ENCODE results near the gene MYBPC1.

MYBPC1 gene

DNA sequence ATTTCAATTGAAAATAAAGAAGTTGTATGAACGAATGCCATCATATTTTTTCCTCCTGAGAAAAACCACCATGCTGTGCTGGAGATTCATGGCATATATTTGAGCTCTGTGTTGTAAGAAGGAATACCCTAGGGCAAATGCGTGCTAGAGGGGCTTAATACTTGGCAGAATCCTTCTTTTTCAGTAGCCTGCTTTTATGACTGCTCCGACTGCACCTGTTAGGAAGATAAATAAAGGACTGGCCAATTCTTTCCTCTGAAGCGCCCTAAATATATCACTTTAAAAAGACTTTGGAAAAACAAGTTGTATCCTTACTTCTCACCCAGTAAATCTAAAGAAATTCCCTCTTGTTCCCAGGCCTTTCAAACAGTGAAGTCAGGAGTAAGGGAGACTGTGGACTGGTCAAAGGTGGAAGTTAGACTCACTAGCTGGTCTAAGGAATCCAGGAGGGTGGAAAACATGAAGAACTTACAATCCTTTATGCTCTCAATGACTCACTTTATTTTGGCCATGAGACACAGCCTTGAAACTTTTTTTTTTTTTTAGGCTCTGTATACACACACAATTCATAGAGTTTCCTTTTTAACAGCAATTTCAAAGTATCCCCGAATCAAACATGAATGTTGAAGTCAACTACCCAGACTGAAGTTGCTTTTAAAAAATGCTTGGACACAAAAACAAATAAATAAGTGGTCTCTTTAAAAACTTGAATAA lies 5.2 kb downstream of the MYBPC1 start:
- DNase-seq, result no peak

DNA sequence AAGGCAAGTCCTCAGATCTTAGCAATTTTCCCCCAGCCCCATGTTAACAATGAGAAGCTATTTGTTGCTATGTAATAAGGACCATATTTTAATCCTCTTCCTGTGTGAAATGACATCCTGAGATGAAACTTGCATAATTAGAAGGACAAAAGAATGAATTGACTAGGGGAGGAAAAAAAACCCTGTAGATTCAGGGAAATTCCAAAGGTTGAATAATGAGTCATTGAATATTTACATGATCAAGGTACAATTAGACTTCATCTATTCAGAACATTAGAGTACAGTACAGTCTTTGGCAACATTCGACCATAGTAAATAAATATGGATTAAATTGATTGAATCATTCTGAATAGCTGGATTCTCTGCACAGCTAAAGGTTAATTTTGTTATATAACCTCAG lies 9.4 kb downstream of the MYBPC1 start:
- DNase-seq, result no peak

DNA sequence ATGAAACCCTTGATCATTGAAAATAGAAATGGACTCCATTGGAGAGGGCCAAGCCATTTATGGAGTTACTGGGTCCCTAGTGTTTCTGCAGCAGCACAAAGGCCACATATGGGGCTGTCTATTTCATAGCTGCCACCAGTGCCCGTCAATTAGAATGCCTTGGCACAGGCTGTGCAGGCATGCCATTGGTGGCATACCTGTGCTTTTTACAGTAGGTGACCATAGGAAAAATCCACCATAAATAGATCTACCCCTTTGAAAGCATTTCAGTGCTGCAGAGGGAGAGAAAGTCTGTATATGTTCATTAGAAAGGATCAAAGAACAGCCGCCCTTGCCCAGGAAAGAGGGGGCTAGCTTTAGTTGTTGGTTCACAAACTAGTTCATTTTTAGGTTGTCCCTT lies 13.1 kb downstream of the MYBPC1 start:
- DNase-seq, result no peak

DNA sequence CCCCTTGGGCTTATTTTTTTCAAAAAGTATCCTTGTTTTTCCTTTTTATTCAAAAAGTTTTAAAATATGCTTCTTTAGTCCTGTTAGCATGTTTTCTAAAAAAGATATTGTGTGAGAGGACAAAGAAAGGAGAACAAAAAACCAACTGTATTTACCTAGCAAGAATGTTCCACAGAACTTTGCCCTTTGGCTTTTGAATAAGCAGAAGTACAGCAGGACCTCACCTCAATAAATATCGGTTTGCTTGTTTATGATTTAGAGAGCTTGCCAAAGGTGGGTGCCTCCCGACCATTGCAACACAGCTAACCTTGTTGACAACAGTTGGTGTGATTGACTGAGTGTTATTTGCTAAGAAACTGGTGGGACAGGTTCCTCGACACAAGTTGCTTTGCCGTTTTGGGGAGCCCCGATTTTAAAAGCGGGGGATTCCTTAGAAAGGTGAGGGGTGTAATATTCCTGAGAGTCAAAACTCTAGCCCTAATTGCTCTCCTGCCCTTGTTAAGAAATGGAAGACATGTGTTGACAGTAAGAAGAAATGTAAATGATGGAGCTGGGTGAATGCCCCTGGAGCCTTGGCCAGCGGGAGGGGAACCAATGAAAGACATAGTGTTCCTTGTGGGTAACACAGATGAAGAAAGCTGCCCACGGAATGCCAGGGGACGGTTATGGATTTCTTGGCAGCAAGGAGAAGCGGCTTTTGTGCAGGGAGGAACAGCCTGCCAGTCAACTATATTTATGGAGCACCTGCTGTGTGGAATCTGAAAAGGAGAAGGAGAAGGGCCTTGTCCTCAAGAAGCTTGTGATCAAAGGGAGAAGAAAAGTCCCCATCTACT lies 13.7 kb downstream of the MYBPC1 start:
- DNase-seq, result no peak

DNA sequence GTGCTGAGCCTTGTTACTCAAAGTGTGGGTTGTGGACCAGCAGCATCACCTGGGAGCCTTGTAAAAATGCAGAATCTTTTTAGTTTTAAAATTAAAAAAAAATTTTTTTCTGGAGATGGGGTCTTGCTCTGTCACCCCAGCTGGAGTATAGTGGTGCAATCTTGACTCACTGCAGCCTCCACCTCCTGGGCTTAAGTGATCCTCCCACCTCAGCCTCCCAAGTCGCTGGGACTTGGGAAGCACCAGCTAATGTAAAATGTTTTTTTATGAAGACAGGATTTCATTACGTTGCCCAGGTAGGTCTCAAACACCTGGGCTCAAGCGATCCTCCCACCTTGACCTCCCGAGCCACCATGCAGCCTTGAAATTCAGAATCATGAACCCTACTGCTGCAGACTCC lies 14.4 kb downstream of the MYBPC1 start:
- DNase-seq, result no peak

DNA sequence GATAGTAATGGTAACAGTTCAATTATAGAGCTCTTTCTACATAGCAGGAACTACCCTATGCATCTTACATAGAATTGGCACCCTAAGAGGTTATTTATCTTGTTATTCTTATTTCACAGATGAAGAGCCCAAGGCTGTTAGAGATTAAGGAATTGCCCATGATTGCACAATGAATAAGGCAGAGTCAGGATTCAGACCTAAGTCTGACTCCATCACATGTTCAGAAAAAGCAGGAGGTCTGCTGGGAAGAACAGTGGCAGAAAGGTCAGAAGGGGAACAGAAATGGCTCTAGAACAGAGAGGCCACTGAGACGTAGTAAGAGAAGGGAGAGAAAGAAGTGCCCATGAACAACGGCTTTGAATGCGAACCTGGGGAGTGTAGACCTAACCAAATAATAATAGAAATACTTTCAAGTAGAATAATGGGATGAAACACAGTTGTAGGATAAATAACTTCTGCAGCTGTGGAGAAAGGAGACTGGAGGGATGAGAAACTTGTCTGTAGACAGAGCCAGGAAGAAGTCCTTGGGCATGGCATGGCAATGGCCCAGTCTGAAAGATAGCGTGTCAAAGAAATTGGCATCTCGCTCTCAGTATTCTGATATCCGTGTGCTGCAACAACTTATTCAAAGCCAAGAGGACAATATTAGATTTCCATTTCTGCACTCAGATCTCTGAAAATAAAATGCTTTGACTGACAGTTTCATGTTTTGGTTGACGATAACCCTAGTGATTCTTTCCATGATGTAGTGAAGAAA lies 17.6 kb downstream of the MYBPC1 start:
- DNase-seq, result no peak

DNA sequence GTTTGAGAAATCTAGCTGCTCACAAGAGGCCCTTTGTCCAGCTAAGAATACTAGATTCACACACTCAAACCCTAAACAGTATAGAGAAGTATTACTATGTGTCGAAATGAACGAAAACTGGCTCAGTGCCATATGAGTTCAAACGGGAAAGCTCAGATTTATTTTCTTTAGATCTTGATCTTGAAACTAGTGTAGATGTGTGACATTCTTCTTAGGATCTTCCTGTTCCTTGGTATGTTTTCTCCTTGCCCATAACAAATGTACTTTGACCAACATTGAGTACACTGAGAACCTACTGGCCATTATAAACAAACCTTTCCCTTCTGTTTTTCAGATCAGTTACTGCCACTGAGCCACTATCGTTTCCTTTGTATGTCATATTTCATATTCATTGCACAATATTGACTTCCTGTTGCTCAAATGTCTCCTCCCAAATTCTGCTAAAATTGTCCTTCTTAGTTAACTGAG lies 21.3 kb downstream of the MYBPC1 start:
- DNase-seq, result no peak

DNA sequence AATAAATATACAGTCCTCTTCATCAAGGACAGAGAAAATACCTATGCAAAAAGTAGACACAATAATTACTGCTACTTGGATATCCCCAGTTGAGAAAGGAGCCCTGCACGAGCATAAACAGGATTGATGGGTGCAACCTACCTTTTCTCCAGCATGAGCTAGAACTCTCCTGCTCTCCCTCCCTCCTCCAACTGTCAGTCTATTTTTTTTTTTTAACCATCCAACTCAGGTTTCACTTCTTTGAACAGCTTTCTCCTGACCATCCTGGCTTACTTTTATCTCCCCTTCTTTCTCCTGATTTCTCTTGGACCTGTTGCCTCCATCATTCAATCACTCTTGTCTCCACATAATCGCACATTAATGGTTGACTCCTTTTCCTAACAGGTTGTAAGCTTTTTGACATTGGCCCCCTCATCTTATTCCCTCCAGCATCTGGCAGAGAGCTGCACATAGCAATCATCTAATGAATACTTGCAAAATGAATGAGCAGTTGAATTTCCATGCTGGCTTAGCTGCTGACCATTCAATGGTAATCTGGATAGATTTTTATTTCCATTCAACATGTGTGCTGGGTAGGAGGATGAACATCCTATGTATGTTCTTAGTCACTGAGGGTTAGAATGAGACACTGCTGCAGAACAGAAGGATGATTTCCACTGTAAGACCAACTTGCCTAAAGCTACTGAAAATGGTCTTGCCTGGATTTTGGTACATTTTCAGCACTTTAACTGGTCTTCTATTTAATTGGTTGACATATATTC lies 24.4 kb downstream of the MYBPC1 start:
- no peak for DNase-seq

DNA sequence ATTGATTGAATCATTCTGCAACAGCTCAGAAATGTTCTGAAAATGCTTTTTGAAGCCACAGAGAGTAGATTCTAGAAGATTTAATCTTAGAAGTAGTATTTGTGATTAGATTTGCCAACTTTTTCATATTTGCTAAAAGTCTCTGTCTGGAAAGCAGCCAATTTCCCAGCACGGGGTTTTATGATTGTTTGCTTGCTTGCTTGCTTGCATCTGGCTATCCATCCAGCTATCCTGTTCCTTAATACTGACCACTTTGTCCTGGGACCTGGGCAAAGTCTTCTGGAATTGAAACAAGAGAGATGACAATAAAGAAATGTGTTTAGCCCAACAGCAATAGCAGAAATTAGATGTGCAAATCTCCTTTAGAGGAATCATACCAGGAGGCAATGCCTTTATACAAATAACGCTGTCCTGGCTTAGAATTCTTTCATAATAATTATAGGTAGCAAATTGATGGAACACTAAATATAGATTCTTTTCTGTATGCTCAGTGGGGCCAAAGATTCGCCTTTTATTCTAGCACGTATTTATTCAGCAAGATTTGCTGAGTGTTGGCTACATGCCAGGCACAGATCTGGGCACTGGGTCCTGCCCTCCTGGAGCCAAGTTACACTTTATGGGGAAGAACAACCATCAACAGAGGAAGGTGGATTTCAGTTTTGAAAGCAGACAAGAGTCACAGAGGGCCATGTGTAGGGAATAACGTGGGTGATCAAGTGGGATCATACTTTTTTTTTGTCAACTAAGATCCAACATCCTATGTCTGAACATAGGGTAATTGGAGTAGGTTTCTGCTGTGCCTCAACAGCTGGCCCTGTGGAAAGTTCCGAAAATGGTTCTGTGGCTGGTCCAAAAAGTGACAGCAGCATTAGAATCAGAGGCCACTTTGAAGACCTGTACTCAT lies 25.3 kb downstream of the MYBPC1 start:
- no peak for DNase-seq

DNA sequence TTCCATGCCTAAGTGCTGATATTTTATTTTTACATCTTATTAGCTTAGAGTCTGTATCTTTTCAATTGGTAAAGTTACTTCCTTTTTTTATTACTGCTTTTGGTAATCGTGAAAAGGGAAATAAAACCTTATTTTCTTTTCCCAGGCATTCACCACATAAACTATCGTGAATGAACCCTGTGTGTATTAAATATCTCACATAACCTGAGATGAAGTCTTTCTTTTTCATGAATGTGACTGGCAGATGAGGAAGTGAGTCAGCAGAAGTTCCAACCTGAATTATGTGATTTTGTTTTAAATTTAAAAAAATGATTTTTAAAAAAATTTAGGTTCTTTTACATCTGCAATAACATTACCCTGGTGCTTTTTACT lies 26.0 kb downstream of the MYBPC1 start:
- no peak for DNase-seq

DNA sequence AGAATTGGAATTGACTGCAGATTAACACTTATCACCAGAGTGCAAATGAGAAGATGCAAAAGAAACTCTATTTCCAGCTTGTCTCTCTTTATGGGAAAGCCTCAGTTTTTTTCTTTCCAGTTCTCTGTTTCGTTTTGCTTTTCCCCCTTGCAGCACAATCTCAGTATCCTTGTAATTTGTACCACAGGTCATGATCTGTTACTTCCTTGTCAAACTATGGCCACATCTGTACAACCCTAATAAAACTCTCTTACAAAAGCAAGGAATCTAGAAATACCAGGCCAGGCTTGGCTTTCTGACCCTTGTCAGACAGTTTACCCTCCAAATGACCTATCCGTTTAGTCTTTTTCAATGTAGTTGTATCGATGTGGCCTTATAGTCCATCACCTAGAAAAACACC lies 33.9 kb downstream of the MYBPC1 start:
- no peak for DNase-seq

DNA sequence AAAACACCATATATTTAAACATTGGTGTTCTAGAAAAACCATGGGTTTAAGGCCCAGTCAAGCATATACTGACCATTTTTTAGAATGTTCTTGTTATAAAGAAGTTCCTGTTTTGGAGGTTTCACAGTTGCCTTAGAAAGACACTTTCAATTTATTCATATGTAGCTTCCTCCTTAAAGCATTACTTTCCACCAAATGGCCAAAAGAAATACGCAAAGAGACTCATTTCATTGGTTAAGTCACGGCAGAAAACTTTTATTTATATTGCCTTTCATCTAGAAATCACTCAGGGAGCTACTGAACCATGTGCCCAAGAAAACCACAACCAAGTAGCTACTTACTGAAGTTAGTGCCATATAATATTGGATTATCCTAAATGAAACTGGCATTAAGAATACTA lies 40.0 kb downstream of the MYBPC1 start:
- no peak for DNase-seq

DNA sequence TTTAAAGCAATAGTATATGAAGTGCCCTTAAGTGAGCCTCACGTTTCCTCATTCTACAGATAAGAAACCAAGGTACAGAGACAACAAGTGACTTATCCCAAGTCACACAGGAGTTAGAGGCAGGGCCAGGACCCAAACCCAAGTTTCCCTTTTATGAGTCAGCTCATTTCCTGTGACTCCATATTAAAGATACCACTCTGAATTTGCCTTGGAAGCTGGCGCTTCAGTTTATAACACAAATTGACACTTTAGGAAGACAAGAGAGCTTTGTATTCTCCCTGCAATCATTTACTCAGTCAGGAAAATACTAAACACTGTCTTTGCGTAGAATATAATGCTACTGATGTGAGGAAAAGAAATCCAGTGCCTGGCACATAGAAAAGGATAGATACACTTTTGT lies 43.2 kb downstream of the MYBPC1 start:
- DNase-seq, result no peak

DNA sequence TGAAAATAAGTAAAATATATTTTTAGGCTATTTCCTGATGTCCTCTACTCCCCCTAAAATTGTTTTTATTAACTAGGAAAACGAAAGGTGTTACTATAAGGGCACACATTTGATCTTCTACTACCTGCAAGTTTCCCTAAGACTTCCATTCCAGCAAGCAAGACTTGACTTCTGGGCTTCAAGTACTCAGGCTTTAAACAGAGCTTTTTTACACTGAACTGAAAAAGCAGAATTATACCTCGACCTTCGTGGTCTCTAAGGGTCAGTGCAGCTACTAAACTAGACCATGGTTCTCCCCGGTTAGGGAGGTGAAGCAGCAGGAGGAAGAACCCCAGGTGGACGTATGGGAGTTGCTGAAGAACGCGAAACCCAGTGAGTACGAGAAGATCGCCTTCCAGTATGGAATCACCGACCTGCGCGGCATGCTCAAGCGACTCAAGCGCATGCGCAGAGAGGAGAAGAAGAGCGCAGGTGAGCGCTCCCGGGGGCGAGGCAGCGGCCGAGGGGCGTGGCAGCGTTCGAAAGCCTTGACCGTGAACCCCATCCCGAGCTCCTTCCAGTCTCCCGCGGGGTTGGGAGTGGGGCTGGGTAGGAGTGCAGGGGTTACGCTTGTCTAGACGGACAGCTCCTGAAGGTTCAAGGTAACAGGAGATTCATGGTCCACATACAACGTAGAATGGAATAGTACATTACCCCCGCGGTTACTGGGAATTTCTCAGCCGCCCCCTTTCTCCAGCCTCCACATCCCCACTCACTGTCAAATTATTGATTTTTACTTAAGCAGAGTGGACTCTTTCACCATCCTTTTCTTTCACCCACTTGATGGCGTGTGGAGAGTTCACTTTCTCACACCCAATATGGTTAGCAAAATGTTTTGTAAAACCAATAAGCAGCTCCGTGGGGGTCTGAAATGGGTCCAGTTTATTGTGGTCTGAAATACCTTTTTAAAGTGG lies 47.6 kb downstream of the MYBPC1 start:
- DNase-seq, result no peak

DNA sequence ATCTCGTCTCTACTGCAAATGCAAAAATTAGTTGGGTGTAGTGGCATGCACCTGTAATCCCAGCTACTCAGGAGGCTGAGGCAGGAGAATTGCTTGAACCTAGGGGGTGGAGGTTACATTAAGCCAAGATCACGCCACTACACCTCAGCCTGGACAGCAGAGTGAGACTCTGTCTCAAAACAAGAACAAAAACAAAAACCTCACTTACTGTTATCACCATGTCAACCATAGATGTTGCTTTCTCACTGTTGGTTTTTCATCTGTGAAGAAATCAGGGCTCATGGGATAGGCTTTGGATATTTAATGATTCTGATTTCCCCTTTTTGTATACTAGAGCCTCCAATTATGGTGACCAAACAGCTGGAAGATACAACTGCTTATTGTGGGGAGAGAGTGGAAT lies 52.9 kb downstream of the MYBPC1 start:
- DNase-seq, result no peak

DNA sequence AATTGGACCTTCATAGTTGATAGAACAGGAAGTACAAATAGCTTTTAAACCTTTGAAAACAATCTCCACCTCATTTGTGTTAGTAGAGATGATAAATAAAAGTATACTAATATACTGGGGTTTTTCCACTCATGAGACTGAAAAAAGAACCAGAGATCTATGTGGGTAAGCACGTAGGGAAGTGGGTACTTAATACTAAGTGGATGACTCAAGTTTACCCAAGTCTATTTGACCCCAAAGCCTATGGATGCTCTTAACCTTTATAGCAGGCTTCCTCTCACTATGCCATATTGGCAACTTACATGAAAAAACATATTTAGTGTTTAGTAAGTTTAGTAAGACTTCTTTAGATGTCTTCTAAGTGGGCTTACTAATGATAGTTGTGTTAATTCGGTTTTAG lies 53.4 kb downstream of the MYBPC1 start:
- DNase-seq, result no peak

DNA sequence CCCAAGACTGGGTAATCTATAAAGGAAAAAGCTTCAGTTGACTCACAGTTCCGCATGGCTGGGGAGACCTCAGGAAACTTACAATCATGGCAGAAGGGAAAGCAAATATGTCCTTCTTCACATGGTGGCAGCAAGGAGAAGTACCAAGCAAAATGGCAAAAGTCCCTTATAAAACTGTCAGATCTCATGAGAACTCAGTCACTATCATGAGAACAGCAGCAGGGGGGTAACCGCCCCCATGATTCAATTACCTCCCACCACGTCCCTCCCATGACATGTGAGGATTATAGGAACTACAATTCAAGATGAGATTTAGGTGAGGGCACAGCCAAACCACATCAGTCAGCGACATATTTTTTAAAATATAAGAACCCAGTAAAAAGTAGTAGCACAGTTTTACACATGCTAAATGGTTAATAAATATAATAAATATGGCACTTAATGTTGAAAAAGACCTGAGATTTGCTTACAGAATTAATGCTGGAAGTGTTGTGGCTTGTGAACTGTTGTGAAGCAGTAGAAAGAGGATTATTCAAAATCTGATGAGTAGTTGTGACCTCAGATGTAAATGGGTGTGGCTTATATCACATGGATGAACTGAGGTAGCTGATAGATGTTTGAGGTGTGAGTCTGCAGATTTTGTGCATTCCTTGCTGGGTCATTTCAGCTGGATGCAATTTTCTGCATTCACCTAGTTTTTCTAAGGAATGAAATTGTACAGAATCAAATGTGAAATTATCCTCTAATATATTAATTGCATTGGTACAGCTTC lies 55.8 kb downstream of the MYBPC1 start:
- no peak for DNase-seq

DNA sequence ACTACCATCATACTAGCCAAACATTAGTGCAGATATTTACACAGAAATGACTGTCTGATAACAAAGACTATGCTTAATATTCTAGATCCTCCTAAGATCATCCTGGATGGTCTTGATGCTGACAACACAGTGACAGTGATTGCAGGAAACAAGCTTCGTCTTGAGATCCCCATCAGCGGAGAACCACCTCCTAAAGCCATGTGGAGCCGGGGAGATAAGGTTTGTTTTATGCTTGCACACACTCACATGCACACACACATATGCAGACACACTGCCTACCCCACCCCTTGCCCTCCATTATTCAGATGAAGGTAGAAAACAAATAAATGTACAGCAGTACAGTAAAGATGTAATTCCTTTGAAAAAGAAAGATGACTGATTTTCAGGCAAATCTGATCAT lies 58.3 kb downstream of the MYBPC1 start:
- DNase-seq, result no peak

DNA sequence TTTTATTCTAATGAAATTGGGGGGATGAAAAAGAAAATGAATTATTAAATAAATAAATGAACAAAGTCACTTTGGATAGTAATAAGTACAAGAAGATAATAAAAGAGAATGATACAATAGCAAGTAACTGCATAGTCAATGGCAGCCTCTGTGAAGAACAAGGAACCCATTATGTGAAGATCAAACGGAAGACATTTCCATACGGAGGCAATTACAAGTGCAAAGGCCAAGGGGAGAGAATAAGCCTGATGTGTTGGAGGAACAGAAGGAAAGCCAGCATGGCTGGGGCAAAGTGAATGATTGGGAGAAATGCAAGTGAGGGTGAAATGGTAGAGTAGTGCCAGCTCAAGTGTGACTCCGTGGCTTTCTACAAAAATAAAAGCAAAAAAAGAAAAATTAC lies 58.7 kb downstream of the MYBPC1 start:
- no peak for DNase-seq

DNA sequence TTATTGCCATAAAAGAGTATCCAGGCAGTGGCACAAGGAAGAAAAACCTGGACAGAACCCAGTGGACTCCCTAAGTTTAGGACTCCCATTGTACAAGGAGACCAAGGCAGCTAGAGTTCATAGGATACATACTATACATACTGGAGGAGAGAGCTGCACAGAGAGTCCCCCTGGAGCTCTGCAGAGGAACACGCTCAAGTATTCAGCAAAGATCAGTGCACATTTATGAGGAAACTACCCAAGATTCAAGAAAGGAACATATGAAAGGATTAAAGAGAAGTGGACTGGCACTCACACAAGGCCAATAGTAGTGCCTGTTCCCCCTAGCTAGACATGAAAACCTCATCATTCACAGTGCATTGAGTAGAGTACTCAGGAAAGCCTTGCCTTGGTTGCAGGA lies 59.7 kb downstream of the MYBPC1 start:
- no peak for DNase-seq
